NCI-H2029 (cell line): ENCODE measurements around the gene CD79B.

Experiments
- DNase-seq: peaks from one replicate; lab custom pipeline; 2025; lab: John Stamatoyannopoulos, UW

Gene CD79B

DNA sequence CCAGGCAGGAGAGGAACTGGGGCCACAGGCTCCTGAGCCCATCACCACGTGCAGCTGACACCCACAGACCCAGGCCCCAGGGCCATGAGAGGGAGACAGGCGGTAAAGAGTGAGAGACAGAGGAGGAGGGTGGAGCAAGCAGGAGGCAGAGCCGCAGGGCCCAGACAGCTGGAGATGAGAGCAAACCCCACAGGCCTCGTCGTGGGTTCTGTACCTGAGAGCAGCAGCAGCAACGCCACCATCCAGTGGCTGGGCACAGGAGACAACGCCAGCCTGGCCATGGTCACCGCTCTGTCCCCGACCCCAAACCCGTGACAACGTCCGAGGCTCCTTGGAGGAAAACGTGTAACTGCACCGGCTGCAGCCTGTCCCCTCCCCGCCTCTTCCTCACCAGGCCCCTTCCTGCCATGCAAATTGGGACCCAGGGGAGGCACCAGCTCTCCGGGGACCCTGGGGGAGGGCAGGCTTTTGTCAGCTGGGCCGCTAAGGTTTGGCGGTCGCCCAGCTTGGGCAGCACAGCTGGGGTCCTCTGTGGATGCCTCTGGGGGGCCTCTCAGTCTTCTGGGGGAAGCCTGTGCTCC lies at the start of gene CD79B:
Gene CD79B (minus strand): TSS at position 351 of the 581 bp plus-strand sequence. CDS start 70 bp downstream, at position 281.
- no peak for DNase-seq

DNA sequence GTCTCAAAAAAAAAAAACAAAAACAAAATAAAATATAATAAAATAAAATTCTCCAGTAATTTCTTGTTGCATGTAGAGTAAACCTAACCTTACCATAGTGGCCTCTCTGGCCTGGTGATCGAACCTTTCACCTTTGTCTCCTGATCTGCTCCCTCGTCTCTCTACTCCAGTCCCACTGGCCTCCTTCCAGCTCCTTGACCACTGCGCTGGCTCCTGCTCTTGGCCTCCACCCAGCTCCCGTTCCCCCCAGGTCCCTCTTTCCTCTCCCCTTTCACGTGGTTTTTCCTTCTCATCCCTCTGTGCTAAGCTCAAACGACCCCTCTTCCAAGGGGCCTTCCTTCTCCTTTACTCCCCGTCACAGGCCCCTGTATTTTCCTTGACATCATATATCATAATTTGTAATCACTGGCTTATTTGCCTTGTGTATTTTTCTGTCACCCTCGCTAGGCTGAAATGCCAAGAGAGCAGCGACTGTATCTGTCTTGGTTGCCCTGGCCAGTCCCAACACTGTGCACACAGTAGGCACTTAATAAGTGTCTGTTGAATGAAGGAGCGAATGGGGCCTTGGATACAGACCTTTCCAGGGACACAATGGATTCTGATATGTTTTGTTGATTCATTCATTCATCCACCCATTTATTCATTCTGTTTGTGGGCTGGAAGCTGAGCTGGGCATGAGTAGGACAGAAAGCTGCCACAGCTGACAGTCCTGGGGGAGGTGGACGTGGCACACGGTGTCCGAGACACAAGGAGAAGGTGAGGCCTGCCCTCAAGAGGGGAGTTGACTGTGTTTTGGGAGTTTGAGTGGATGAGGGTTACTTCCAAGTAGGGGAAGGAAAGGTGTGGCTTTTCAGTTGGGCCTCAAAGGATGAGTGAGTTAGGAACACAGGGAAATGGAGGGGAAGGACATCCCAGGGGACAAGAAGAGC lies 46.4 kb upstream of the CD79B start:
- DNase-seq: no peak

DNA sequence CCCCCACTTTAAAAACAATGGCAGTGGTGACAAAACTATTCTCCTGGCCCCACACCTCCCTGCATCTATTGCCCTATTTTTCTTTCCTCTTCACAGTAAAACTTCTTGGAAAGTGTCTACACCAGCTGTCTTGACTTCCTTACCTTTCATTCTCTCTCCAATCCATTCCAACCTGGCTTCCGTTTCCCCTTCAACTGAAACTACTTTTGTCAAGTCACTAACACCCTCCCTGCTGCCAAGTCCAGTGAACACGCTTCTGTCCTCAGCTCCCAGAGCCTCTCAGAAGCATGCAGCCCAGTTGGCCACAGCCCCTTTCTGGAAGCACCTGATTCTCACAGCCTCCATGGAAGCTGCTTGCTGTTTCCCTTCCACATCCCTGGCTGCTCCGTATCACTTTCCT lies 44.6 kb upstream of the CD79B start:
- DNase-seq: no peak

DNA sequence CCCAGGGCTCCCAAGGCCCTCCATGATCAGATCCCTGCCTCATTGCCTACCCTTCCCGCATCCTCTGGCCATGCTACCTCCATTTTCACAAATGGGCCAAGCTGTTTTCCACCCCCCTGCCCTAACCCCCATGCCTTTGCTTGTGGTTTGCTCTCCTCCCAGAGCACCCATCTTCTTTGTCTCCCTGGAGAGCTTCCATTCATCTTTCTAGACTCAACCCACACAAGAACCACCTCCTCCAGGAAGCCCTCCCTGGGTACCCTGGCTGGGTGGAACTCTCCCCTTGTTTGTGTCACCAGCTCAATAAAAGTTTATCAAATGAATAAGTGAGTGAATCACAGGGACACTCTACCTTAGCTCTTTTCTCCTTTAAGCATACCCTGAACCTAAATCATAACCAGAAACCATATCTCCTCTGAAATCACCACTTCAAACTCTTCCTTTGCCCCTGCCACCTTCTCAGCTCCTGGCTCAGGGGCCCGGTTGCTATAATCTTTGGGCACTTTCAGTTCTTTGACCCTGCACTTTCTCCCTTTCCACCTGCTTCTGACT lies 43.5 kb upstream of the CD79B start:
- no peak for DNase-seq

DNA sequence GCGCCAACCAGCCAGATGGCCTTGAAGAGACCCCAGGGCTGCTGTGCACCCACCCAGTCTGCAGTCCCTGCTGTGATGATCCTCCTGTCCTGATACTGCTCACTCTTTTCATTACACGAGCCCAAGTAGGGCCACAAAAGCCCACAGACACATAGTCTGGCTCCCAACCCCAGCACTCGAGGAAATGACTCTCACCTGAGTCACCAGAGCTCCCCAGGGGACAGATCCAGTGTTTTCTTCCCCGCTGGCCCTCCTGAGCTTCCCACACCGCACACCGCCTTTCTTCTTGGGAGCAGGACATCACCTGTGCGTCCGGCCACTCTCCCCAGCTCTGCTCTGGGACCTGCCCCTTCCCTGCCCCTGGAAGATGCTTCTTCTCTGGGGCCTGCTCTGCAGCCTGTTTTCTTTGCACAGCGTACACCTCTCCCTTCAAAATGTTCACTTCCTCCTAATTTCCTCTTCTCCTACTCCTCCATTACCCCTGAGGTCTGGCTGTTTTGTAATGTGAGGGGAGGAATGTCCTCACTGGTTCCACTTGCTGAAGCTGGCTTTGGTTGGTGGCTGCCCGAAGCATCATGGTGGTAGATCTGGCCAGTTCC lies 42.6 kb upstream of the CD79B start:
- DNase-seq: no peak

DNA sequence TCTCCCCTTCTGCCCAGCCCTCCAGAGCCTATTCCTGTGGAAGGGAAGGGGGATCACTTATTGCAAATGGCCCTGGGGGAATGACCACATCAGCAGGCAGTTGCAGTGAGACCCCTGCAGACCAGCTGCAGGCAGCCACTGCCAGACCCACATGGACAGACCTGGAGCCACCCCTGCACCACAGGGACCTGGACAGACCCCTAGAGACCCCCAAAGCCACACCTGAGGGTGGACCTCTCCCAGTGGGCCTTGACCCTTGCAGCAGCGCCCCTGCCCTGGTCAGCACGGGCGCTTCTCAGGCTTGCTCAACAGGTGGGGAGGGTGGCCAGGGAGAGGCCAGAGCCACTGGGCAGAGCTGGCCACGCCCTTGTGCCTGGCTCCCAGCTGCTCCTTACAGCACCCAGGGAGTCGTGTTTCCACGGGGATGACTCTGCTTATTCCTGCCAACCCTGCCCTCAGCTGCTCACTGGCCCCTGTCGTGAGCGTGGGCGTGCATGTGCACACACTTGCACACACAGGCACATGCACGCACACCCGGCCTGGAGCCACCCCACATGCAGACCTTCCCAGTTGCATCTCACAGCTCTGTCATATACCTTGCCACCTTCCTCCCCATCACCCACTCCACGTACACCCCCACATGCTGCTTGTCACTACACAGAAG lies 41.9 kb upstream of the CD79B start:
- DNase-seq: peak; percentile 45

DNA sequence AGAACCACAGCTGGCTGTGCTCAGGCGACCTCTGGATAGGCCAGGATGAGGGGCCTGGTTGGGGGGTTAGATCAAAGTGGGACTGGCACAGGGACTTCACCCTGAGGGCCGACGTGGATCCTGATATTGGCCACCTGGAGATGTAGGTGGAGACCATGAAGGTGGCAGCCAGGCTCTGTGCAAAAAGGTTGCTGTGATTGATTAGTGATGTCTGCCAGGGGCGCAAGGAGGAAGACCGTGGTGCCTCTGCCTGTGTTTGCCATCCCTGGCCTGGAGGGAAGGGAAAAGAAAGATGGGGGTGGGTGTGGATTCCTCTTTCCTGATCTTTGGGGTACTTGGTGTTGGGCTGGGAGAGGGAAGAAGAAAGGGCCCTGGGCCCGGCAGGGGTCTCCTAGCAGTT lies 41.1 kb upstream of the CD79B start:
- no peak for DNase-seq

DNA sequence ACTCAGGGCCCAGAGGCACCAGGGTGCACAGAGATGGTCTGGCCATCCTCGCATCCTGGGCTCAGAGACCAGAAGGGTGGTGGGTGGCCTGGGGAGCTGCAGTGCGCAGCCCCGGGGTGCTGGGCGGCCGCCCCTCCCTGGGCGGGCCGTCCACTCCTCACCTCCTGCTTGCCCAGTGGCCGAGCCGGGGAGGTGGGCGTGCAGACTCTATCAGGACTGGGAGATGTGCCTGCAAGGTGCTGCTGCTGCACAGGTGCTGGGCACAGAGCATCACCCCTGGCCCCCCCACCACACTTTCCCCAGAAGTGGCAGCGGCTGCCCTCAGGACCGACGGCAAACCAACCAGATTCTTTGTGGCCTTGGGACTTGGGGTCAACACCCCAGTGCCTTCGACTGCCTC lies 40.7 kb upstream of the CD79B start, which contains the start of gene SCN4A:
Gene SCN4A (minus strand): TSS at position 123 of the 400 bp plus-strand sequence. CDS start 77 bp downstream, at position 46.
- DNase-seq: no peak

DNA sequence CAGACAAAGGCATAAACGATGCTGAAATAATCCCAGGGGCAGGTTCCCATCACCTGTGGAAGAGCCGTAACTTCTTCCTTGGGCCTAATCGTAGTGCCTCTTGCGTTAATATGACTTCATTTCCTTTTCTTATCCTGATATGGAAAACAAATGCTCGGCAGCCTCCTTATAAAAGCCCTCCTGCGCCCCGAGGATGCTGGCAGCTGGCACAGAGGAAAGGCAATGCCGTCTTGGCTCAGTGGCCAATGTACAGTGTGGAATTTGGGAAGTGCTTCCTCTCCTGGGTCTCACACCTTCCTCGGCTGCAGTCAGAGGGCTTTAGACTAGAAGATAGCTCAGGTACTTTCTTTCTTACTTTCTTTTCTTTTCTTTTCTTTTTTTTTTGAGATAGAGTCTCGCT lies 37.1 kb upstream of the CD79B start:
- DNase-seq: no peak

DNA sequence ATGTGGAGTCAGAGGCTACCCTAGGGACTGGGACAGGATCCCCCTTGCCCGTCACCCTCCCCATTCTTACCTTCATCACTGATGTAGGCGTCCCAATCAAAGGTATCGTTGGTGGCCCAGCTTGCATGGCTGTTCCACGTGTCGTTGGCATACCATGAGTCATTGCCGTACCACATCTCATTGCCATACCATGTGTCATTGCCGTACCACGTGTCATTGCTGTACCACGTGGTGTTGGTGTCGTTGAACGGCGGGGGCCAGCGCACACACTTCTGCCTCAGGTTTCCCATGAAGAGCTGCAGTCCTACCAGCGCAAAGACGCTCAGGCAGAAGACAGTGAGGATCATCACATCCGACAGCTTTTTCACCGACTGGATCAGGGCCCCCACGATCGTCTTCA lies 35.8 kb upstream of the CD79B start:
- no peak for DNase-seq

DNA sequence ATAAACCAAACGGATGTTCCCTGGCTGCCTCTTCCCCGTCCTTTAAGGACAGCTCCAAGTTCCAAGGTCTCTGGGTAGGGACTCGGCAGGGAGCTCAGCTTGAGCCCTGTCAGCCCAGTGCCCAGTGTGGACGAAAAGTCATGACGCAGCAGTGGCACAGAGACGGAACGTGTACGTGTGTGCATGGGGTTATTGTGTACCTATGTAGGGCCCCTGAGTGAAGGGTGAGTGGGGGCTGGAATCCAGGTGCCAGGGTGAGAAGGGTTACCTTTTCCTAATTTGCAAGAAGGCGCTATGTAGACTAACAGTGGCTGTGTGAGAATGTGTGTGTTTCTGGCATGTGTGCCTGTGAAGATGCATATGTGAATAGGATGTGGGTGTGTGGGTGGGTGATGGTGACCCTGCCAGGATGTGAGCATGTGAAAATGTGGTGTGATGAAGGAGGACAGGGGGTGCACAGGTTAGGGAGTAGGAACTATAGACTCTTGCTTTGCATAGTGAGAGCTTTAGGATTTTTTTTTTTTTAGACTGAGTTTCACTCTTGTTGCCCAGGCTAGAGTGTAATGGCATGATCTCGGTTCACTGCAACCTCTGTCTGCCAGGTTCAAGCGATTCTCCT lies 34.6 kb upstream of the CD79B start:
- DNase-seq: no peak

DNA sequence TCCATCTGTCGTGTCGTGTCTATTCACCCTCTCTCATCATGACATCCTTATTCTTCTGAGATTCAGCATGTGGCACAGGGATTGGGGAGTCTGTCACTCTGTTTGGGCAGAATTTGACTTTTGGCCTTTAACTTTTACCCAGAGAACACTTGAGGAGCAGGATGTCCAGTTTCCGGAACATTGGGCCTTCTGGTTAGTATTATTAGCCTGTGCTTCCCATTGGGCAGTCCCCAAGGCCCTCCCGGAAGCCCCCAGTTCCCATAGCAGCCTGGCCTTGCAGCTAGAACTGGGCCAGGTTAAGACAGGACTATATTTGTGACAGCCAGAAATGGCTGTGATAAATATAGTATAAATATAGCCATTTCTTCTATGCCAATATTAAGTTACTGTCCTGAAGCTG lies 31.0 kb upstream of the CD79B start:
- no peak for DNase-seq

DNA sequence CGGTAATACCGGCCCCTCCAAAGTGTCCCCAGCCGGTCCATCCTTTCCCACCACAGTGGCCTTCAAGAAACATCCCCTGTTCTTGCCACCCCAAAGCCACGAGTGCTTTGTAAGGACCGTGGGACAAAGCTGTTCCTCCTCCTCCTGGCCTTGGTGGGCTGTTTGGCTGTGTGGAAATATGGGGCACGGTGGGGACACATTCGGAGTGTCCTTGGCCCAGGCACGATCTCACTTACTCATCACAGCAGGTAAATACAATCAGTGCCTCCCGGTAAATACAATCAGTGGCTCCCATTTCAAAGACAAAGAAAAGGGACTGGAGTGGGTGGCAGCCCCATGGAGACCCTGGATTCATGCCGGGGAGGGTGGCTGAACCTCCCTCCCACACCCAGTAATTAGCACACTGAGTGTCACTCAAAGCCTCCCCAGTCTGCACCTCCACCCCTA lies 30.2 kb upstream of the CD79B start:
- no peak for DNase-seq

DNA sequence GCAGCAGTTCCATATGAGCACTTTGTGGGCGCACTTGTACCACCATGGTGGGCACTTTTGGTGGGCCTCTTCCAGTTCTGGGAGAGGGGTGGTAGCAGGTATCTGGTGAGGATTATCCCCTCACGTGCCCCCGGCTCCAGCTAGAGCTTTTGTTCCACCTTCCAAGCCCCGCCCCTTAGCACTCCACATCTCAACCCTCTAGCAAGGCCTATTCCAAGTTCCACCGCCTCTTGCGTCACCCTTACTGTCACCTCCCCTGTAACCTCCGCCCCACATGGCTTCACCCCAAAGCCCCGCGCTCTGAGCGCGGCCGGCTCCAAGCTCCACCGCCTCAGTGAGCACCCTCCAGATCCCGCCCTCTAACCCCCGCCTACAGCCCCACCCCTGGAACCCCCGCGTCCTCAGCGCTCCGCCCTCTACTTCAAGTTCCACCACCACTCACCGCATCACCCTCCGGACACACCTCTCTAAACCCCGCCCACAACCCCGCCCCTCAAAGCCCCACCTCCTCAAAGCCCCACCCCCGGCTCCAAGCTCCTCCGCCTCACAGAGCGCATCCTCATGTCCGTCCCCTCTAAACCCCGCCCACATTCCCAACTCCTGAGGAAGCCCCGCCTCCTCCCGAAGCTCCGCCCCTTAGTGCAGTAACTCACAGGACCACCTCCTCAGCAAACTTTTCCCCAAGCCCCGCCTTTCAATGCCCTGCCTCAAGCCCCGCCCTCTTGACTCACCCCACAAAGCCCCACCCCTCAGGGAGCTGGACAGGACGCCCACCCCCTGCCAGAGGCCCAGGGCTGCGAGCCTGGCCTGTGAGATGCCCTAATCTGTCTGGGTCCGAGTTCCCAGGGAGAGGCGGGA lies 29.5 kb upstream of the CD79B start:
- DNase-seq: peak; percentile 73

DNA sequence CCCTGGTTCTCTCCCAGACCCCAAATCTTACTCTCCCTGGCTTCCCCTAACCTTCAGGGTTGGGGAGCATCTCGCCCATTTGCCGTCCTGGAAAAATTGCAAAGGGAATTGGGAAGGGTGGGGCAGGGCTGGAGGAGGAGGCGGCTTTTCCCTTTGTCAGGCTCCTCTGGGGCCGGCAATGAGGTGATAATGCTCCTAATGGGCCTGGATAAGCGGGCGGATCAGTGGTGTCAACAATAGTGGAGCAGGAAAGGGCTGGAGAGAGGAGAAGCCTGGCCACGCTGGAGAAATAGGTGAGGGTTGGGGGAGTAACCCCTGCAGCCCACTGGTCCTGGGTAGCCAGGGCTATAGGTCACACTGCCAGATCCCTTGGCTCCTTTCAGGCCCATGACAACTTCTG lies 28.3 kb upstream of the CD79B start:
- no peak for DNase-seq

DNA sequence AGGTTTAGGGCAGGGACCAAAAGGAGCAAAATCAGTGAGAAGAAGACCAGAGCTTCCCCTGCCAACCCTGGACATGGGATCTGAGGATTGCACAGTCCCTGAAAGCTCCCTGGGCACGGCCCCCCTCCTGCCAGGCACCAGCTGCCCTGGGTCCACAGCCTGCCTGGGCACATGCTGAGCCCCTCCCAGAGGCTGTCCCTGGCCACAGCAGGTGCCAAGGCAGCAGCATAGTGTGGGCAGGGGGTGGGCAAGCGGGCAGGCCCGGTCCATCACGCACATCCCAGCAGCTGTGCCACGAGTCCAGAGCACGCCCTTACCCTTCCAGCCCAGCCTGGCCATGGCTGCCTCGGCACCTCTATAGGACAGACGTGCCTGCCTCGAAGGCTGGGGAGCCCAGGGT lies 27.9 kb upstream of the CD79B start:
- no peak for DNase-seq

DNA sequence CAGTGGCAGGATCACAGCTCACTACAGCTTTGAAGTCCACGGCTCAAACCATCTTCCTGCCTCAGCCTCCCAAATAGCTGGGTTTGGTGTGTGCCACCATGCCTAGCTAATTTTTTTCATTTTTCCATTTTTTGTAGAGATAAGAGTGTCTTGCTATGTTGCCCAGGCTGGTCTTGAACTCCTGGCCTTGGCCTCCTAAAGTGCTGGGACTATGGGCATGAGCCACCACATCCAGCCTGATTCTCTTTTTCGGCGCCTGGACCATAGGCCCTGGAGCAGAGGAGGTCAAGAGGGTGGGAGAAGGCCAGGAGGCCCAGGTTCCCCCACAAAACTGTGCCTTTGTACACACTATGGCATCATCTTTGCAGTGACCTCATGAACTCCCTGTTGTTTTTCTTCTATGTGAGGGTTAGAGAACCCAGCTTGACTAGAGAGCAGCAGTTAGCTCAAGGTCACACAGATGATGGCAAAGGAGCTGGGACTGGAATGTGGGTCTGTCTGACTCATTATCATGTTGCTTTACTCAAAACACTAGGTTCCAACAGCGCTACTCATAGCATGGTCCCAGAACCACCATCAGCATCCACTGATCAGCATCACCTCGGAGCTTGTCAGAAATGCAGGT lies 24.3 kb upstream of the CD79B start:
- no peak for DNase-seq

DNA sequence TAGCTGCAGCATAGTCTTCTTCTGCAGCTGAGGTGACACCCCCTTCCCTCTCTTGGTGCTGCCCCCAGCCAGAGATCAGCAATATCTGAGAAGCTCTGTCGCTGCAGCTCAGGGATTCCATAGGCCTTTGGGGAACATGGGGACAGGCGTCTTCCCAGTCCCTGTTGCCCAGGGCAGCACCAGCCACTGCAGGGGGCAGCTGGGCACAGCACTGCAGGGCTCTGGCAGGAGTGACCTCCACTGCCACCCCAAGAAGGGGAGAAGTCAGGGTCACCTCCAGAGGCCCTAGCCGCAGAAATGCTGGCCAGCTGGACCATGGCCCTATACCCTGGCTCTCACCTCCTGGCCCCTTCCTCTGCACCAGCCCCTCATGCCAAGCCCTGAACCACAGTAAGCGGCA lies 23.7 kb upstream of the CD79B start:
- no peak for DNase-seq

DNA sequence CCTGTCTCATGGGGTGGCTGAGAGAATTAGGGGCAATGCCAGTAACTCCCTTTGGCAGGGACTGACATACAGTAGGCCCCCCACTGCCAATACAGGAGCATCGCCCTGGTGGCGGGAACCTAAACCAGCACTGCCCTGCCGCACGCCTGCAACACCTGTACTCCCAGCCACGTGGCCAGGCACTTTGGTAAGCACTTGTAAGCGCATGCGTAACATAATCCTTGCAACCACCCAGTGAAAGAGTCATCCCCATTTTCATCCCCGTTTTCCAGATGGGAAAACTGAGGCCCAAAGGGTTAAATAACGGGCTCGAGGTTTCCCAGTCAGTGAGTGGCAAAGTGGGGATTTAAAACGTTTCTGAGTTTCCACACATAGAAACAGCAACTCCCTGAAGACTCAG lies 23.1 kb upstream of the CD79B start:
- DNase-seq: no peak

DNA sequence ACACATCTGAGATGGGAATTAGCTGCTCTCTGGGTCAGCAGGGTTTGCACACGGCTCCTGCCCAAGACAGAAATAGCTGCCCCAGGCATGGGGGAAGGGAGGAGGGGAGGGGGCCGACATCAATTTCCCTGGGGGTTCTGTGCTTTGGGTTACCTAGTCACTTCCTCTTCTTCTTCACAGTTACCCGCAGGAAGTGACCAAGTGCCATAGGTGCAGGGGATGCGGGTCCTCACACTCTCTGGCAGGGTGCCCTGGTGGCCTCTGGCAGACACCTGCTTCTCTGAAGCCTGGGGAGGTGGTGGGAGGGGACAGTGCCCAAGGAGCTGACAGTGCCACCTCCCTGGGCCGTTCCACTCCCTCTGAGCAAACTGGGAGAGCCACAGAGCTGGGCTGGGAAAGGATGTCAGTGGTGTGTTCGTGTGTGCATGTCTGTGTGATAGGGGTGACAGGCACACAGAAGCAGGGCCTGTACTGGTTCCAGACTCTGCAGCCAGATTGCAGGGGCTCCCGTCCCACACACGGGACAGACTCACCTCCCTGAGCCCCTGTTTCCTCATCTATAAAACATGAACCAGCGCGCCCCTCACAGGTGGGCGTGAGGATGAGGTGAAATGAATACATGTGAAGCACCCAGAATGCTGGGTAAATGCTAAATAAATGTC lies 22.4 kb upstream of the CD79B start:
- peak; percentile 53 for DNase-seq
